Measurements from ENCODE around the gene FBXO42.

FBXO42 gene

DNA sequence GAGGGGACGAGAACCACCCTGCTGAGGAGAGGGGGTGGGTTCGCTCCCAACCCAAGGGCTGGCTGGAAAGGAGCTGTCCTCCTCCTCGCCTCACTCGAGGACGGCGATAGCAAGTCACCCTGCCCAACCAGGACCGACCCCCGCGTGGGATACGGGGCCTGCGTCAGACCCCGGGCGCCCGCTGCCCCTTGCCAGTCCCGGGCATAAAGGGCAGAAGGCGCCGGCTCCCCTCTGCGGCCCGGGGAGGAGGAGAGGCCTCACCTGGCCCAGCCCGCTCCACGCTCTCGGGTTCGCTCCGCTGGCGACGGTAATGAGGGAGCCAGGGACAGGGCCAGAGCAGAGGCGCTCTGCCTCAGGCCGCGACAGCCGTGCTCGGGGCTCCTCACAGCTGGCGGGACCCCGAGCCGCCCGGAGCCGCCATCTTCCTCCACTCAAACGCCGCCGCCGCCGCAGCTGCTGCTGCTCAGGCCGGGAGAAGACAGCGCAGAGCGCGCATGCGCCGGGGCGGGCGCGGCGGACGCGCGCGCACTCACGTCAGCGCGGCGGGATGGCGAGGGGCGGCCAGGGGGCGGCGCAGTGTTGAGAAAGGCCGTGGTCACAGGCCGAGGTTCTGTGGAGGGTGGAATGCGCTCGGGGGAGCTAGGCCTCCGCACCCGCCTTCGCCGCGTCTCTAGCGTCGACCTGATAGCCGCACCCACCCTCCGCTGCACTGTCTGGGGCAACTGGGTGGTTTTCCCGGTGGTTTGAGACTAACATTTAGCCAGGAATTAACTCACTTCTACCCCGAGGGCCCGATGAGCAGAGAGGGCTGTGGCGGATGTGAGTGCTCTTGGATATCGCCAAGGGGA, at the start of gene FBXO42:
TSS of gene FBXO42 (minus strand) at position 487 of the 848 bp plus-strand sequence. CDS start 37,062 bp downstream, outside the sequence.
- DNase-seq, result peak; percentile 92

DNA sequence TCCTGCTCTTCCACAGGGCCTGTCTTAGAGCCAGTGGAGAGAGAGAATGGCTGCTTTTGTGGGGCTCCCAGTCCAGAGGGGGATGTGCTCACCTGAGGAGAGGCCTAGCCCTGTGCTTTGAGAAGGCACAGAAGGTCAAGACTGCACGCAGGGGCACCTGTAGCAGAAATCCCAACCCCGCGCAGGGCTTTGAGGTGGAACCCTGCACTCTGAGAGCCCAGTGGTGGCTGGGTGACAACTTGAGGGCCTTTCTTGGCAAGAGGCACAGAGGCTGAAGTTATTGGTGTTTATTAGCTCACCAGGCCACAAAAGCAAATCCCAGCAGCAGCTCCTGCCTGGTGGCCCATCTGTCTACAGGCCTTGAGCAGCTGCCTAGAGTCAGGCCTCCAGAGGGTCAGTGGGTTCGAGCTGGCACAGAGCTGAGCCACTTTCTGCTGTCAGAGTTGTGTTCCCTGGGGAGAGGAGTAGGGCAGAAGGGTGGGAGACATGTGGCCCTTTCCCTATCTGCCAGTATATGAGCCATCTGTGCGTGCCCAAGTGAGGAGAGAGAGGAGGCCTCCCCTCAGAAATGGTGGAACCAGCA, 46.2 kb upstream of the FBXO42 start:
- DNase-seq, result no peak

DNA sequence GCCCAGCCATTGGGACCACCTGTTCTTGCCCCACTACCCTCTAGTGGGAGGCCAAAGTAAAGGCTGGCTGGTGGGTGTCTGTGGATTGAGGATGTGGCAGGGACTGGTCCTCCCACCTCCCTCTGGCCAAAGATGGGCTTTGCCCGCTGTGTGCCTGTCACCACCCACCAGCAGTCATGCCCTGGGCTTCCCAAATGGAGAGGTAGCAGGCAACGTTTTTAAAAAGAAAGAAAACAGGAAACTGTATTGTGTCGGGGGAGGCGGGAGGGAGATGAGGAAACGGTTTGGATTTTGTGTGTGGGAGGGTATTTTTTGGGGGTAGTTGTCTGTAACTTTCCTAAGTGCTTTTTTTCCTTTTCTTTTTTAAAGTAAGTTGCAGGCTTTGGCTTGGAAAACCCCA, 44.8 kb upstream of the FBXO42 start:
- no peak for DNase-seq

DNA sequence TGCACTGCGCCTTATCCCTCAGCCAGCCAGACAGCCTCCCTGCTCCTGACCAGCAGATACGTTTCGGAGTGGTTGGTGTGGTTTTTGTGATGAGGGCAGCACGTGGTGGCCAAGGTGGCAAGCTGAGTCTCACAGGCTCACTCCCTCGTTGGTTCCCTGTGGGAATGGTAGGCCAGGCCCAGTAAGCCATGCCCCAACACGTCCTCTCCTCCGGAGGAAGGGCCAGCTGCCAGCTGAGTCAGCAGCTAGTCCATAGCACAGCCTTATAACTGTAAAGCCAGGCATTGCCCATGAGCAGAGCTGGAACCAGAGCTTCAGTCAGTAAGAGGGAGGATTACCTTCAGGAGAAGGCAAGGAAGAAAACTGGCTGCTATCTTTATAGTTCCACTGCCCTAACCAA, 44.3 kb upstream of the FBXO42 start:
- DNase-seq, result no peak

DNA sequence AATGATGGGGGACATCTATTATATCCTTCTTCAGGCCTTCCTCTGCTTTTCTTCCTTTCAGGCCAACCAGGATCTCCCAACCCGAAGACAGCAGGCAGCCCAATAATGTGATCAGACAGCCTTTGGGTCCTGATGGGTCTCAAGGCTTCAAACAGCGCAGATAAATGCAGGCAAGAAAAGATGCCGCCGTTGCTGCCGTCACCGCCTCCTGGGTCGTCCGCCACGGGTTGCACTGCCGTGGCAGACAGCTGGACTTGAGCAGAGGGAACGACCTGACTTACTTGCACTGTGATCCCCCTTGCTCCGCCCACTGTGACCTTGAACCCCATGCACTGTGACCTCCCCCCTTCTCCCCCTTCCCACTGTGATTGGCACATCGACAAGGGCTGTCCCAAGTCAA, 42.7 kb upstream of the FBXO42 start:
- DNase-seq, result no peak

DNA sequence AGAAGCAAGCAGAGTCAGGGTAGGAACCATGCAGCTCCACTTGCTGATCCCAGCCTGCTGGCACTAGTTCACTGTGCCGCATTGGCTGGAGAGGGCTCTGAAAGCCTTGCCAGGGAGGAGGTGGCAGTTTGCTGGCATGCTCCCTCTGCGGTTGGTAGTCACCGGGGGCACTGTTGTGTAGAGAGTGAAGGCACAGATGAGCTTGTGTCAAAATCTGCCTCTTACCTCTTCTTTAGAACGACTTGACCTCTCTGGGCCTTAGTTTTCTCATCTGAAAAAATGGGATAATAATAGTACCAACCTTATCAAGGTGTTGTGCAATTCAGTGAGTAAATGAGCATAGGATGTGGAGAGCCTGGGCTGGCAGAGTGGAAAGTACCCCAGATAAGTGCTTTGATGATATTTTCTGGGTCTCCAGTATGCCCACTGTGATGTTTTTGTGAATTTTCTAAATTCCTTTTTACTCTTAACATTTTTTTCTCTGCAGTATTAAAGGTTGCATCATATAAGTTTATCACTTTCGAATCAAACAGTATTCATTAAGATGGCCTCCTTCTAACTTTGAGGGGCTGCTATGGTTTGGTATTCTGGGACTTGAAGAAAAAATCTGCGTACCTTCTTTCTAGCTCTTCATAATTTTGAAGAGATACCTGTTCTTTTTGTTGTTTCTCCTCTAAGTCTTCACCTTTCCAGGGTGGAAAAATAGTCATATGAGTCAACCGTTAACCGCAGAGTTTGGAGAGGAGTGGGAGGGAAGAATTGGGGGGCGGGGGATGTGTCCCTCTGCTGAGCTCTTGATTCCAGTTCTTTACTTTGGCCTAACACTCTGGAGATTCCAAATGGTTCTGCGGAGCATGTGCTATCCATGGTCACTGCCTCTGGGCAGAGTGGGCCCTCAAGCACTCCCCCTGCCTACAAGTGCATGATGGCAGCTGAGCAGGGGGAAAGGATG, 41.6 kb upstream of the FBXO42 start:
- DNase-seq, result no peak

DNA sequence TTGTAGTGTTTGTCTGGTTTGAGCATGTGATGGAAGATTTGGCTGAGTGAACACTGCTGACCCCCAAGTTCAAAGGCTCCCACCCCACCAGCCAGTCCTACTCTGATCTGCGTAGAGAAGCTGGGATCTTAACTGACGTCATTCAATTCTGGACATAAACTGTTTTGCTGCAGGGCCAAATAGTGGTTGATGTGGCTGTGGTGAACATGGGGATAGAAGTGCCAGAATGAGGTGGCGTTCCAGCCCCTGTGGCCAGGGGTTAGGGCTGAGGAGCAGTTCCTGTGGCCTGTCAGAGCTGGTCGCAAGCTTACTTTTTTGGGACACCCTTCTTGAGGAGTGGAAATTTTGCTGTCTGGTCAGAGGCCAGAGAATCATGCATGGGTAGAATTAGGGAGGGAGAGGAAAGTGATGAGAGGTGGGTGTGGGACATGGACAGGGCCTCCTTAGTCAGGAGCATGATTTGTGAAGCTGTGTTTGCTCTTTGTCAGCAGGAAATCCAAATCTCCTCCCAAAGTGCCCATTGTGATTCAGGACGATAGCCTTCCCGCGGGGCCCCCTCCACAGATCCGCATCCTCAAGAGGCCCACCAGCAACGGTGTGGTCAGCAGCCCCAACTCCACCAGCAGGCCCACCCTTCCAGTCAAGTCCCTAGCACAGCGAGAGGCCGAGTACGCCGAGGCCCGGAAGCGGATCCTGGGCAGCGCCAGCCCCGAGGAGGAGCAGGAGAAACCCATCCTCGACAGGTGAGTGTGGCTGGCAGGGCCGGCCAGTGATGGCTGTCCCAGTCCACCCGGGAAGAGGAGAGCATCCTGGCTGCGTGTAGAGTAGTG, 40.7 kb upstream of the FBXO42 start:
- DNase-seq, result no peak

DNA sequence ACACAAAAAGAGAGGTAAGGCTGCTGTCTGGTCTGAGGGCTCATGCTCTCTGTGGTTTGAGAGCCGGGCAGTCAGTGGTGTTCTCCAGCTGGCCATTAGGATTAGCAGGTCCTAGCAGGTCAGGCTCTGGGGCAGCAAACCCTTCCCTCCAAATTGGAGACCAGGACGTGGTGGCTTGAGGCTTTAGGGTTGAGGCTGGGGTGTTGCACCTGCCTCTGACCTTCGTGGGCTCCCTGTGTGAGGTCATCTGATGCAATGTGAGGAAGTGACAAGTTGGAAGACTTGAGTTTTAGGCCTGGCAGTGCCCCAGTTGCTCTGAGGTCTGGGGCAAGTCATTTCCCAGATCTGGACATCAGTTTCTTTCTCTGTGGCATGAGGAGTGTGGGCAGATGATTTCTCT, 39.1 kb upstream of the FBXO42 start:
- no peak for DNase-seq

DNA sequence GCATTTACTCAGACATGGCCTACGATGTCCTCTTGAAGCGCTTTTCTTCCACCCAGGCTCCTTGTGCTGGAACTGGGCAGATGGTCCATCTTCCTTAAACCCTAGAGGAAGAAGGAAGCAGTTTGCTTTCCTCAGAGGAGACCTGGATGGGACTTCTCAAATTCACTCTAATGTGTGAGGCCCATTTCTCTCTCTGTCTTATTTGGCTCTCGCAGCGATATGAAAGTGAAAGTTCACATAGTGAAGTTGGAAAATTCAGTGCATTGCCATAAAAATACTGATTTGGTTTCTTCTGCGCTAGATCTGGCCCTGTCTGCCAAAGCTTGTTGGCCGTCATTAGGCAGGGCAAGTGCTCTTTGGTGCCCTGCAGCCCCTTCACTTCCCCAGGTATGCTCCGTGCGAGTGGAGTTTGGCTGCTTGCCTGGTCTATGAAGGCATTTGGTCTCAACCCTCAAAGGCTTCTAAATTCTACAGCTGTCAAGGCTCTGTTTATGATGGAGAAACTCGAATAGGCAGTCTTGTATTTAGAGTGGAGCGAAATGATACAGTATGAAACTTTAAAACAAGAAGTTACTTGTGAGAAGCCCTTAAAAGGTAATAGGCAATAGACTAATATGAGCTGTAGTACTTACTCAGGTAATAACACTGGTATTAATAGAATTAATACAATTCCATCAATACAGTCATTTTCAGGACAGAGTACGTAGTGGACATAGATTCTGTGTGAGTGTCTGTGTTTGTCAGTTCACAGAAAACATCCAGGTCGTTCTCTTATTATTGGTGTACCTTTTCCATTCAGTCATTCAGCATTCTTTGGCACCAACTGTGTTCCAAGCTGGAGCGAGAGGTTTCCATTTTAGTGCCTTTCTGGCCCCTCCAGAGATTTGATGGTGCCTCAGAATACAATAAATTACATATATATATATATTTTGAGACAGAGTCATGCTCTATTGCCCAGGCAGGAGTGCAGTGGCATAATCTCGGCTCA, 35.2 kb upstream of the FBXO42 start:
- DNase-seq, result no peak

DNA sequence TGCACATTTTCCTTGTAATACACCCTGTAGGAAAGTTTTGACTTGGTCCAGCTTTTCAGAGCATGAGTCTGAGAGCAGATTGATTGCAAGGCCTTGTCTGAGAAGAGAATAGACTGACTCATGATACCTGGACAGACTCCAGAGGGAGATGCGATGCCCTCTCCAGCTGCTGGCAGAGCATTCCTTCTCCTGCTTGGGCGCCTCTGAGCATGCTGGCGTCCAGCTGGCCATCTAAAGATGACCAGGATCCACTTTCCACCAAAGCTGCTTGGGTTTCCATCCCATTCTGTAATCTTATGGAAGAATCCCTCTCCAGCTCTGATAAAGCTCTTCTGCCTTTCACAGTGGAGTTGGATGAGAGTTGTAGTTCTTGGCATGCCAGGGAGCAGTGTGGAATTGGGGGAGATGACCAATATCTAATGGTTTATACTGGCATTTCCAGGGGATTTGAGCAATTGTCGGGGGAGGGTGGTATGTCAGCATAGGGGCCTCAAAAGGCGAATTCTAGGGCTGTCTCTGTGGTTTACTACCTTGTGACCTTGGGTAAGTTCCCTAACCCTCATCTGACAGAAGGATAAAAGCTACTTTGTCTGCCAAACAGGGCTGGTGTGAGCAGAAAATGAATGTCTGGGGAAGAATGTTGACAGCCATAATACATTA, 34.3 kb upstream of the FBXO42 start:
- DNase-seq, result no peak

DNA sequence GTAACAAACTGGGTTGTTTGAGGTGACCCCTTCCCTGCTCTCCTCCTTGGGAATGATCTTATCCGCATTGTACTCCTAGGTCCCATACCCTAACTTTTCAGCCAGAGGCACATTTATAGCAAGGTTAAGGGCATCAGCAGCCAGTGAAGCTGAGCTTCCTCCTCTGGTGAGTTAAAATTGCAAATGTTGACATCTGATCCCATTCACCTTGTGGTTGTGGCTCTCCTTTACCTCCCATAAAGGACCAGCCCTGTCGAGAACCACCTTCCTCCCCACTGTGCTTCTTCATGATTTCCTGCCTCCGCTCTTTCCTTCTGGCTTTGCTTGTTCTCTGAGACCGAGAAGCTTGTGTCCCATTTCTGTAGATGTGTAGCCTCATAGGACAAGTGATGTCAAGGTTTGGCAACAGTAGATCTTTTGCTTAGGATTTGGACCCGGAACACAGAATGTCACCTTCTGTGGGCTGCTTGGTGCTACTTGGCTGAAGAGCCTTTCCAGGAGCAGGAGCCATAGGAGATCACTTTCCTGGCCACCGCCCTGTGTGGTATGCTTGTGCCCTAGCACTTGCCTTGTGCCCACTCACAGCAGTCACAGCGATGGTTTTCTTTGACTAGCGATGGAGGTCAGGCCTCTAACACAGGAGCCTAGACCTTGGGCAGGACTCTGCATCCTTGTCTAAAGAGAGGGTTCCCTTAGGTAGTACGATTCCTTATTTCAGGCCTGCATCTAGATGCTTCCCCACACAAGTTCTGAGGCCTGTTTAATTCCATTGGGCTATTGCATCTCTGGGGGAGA, 33.6 kb upstream of the FBXO42 start:
- DNase-seq, result no peak

DNA sequence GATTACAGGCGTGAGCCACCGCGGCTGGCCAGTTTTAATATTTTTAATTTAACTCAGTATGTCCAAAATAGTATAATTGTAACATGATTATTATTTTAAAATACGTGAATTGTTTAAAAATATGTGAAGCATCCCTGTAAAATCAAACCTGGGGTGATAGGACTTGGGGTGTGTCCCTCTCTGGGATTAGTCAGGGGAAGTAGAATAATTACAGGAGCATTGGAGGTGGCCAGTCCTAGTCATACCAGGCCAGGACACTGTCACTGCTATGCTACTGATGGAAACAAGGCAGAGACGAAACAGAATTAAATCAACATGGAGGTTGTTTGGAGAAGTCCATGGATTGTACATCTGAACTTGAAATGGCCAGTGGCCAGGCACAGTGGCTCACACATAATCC, 31.6 kb upstream of the FBXO42 start:
- DNase-seq, result no peak

DNA sequence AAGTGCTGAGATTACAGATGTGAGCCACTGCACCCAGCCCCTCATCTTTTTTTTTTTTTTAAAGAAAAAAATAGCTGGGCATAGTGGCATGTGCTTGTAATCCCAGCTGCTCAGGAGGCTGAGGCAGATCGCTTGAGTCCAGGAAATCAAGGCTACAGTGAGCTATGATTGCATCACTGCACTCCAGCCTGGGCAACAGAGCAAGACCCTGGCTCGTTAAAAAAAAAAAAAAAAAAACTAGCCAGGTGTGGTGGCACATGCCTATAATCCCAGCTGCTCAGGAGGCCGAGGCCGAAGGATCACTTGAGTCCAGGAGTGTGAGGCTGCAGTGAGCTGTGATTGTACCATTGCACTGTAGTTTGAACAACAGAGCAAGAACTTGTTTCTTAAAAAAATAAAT, 28.6 kb upstream of the FBXO42 start:
- DNase-seq, result no peak

DNA sequence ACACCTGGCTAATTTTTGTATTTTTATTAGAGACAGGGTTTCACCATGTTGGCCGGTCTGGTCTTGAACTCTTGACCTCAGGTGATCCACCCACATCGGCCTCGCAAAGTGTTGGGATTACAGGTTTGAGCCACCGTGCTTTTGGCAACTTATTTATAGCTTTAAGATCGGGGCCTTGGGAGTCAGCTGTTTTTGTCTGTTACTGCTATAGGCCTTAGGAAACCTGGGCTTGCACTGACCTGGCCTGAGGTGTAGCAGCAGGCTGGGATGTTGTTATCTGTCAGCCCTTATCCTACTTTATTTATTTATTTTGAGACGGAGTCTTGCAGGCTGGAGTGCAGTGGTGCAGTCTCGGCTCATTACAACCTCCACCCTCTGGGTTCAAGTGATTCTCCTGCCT, 26.2 kb upstream of the FBXO42 start:
- no peak for DNase-seq

DNA sequence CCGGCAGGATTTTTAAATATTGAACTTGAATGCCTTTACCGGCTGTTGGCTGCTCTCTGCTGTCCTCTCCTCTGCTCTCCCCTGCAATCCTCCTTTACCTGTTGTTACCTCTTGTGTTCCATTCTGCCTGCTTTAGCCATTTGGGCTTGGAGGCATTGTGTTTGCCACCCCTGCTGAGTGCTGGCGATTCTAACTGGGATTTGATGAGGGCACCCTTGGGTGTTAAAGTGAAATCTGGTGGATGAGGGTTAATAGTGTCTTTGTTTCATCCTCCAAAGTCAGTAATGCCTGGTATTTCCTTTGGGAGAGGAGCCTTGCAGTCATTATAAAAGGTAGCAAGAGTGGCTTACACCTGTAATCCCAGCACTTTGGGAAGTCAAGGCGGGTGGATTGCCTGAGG, 24.7 kb upstream of the FBXO42 start:
- DNase-seq, result no peak

DNA sequence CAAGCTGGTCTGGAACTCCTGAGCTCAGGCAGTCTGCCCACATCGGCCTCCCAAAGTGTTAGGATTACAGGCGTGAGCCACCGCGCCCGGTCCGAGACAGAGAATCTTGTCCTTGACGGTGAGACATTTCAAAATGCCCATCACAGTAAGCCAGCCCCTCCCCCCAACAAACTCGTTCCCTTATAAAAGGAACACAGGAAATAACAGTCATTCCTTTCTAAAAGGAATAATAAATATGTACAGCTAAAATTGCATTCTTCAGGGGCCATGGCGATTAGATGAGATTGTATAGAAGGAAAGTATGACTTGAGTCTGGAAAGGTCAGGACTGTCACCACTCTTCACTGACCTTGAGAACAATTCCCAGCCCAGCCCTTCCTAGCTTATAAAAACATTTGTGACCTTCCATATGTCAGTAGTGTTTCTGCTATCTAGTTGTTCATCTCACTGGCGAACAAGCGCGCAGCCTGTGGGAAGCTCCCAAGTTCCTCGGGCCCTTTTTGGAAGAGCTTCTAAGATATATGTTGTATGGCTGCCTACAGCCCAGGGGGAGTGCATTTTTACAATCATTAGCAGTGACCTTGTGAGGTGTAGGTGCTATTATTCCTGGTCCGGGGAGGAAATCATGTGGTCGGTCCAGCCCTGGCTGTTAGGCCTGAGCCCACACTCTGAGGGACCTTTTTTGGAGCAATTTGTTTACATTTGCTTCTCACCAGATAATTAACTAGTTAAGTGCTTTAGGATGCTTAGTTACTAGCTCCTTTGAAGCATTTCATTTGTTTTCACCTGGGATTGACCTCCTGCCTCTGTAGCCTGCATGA, 23.5 kb upstream of the FBXO42 start:
- DNase-seq, result no peak

DNA sequence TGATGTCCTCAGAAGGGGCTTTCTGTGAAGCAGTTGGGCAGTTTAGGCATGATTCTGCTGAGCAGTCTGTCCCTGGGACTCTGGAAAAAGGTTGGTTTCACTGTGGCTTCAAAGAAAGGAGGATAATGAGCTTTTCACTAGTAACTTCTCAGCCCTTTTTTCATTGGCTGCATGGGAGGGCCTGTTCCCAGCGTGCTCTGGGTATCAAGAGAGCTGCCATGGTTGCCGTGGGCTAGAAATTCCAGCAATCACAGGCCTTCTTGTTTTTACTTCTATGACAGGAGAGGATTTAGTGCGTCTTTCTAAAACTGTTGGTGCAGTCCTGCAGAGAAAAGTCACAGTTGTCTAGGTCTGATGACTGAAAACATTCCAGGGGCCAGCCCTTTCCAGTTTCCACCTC, 22.0 kb upstream of the FBXO42 start:
- DNase-seq, result no peak

DNA sequence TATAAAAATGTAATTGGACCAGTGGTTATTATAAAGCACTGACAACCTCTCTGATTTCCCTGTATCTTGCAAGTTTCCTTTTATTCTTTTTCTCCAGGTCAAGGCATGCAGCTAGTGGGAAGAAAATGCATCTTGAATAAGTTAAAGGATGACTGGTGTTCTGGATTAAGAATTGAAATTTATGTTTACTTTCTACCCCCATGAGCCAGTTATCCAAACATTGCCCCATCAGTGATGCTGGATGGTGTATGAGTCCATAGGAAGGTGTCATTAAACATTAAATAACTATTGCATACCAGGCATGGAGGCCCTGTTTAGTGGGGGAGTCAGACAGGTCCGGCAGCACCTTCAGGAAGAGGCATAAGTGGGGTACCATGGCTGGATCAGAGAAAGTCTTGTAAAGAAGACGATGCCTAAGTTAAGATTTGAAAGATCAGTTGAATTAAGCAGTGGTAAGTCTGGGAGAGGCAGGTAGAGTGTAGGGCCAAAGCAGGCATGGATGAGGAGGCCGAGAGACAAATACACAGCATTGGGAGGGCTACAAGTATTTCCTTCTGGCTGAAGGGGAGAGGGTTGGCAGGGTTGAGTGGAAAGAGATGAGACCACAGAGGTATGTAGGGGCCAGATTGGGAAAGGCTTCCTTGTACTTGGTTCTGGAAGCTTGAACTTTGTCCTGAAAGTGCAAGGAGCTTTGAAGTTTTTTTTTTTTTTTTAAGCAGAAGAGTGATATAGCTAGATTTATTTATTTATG, 20.4 kb upstream of the FBXO42 start:
- no peak for DNase-seq

All from activated naive CD4-positive, alpha-beta T cell treated with Interleukin-2 at 50 U/mL for 16 hours (primary cell).